Measurements from ENCODE around the gene ACTR5. TPM values are rescaled to one million over a fixed set of nuclear protein-coding genes. Genes with fewer than 3 reads are reported as not detected.

The ACTR5 gene
- total RNA-seq, 2 donors from 2014 or later: 8.0 to 8.1 TPM

DNA sequence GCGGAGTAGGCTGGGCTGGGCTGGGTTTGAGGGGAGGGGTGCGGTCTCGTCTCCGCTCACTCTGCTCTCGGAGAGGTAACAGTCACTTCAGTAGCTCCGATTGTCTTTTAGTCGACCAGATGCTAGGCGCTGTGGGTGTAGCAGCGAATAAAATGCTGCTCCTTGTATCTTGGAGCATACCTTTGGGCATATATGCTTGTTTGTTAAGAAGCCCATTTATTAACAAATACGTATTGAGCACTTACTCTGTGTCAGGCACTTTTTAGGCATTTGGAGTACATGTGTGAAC lies 545 bp downstream of the ACTR5 start:
- TF ChIP-seq, protein P1, sequence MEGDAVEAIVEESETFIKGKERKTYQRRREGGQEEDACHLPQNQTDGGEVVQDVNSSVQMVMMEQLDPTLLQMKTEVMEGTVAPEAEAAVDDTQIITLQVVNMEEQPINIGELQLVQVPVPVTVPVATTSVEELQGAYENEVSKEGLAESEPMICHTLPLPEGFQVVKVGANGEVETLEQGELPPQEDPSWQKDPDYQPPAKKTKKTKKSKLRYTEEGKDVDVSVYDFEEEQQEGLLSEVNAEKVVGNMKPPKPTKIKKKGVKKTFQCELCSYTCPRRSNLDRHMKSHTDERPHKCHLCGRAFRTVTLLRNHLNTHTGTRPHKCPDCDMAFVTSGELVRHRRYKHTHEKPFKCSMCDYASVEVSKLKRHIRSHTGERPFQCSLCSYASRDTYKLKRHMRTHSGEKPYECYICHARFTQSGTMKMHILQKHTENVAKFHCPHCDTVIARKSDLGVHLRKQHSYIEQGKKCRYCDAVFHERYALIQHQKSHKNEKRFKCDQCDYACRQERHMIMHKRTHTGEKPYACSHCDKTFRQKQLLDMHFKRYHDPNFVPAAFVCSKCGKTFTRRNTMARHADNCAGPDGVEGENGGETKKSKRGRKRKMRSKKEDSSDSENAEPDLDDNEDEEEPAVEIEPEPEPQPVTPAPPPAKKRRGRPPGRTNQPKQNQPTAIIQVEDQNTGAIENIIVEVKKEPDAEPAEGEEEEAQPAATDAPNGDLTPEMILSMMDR (IDR thresholded peaks at IDR 0.05): no peak
- Histone ChIP-seq H3K4me3 (peak overlapping the region; percentile 81), H3K4me1 (ENCODE audit: control insufficient read depth in 1 of 2, low read depth in 2 of 2) (peaks cover 9 to 17% of the 10 kb centered on the region in 2 donors), H3K27ac (peak overlapping the region; percentile 80 to 82), H3K36me3 (no peaks in the 10 kb centered on the region), H3K27me3 (replicated peaks; ENCODE audit: insufficient read depth) (no peaks in the 10 kb centered on the region), H3K9me3 (no peaks in the 10 kb centered on the region)
- ATAC-seq (ENCODE audit: insufficient number of reproducible peaks, low FRiP score, low read depth) (no peak), DNase-seq (ENCODE audit: low spot score) (no peak)

DNA sequence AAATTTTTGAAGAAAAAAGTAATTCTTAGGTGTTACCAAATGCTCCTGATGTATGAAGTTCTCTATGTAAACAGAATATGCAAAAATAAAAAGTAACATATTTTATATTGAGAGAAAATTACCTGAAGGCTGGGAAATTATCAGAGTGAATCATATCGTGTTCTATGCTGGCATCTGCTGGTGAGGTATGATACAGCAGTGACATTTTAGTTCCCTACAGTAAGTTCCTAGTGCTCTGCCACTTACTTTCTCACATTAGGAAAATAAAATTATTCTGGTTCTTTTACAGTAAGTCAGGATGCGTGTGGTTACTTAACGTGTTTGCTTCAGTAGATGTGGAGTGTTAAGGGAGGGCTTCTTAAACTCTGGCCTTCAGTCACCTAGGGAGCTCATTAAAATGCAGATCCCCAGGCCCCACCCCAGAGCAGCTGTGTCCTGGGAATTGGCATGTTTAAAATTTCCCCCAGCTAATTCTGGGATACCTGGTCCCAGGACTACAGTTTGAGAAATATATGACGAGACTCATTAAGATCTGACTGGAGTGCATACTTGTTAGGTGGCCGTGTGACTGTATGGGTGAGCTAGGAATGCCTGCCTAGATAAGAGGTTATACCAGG lies 3.2 kb downstream of the ACTR5 start:
- H3K4me1 ChIP-seq (ENCODE audit: control insufficient read depth in 1 of 2, low read depth in 2 of 2): peaks cover 9 to 17% of the 10 kb centered on the region in 2 donors
- ATAC-seq (ENCODE audit: insufficient number of reproducible peaks, low FRiP score, low read depth) (no peak), DNase-seq (ENCODE audit: low spot score) (no peak)
- no peaks in the 10 kb centered on the region for H3K9me3 ChIP-seq
- H3K27me3 ChIP-seq (replicated peaks; ENCODE audit: insufficient read depth): no peaks in the 10 kb centered on the region
- no peak overlapping the region for H3K4me3 ChIP-seq
- TF ChIP-seq, protein P1 (IDR thresholded peaks at IDR 0.05): peak; percentile 39
- no peak overlapping the region for H3K27ac ChIP-seq
- peaks cover 17% of the 10 kb centered on the region for H3K36me3 ChIP-seq

DNA sequence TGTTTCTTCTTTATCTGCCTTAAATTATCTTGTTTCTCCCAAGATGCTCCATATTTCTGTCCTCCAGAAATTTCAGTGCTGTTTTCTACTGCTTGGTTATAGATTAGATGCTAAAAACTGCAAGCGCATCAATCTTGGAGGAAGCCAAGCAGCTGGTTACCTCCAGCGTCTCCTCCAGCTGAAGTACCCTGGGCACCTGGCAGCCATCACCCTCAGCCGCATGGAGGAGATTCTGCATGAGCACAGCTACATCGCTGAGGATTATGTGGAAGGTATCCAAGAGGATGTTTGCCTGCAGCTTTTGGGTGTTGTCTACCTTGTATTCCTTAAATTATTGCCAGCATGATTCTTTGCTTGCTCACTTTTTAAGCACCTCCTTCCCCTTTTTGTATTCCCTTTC lies 3.8 kb downstream of the ACTR5 start:
- no peak for ATAC-seq (ENCODE audit: insufficient number of reproducible peaks, low FRiP score, low read depth)

GRCh38 chr20:38754924-38755323 lies 6.7 kb downstream of the ACTR5 start:
- DNase-seq (ENCODE audit: low spot score) (no peak), ATAC-seq (ENCODE audit: insufficient number of reproducible peaks, low FRiP score, low read depth) (no peak)
- no peaks in the 10 kb centered on the region for H3K9me3 ChIP-seq
- peaks cover 27% of the 10 kb centered on the region for H3K36me3 ChIP-seq
- no peak overlapping the region for H3K27ac ChIP-seq
- no peak overlapping the region for H3K4me3 ChIP-seq
- H3K27me3 ChIP-seq (replicated peaks; ENCODE audit: insufficient read depth): no peaks in the 10 kb centered on the region
- peaks cover 0 to 7% of the 10 kb centered on the region in 2 donors for H3K4me1 ChIP-seq (ENCODE audit: control insufficient read depth in 1 of 2, low read depth in 2 of 2)
- TF ChIP-seq, protein P1 (IDR thresholded peaks at IDR 0.05): no peak

More for the DNA sequence above, 3.8 kb downstream of the ACTR5 start:
- no peak overlapping the region for H3K4me3 ChIP-seq
- H3K27me3 ChIP-seq (replicated peaks; ENCODE audit: insufficient read depth): no peaks in the 10 kb centered on the region
- TF ChIP-seq, protein P1 (IDR thresholded peaks at IDR 0.05): no peak
- H3K36me3 ChIP-seq: peaks cover 20% of the 10 kb centered on the region
- H3K27ac ChIP-seq: no peak overlapping the region
- no peaks in the 10 kb centered on the region for H3K9me3 ChIP-seq
- no peak for DNase-seq (ENCODE audit: low spot score)
- peaks cover 9 to 17% of the 10 kb centered on the region in 2 donors for H3K4me1 ChIP-seq (ENCODE audit: control insufficient read depth in 1 of 2, low read depth in 2 of 2)

GRCh38 chr20:38755324-38755910 lies 7.2 kb downstream of the ACTR5 start:
- Histone ChIP-seq H3K27ac (no peak overlapping the region), H3K27me3 (replicated peaks; ENCODE audit: insufficient read depth) (no peaks in the 10 kb centered on the region)

More at GRCh38 chr20:38755324-38755910, 7.2 kb downstream of the ACTR5 start:
- TF ChIP-seq, protein P1 (IDR thresholded peaks at IDR 0.05): no peak
- no peaks in the 10 kb centered on the region for H3K9me3 ChIP-seq
- H3K4me3 ChIP-seq: no peak overlapping the region
- peaks cover 0 to 8% of the 10 kb centered on the region in 2 donors for H3K4me1 ChIP-seq (ENCODE audit: control insufficient read depth in 1 of 2, low read depth in 2 of 2)
- DNase-seq (ENCODE audit: low spot score): no peak
- ATAC-seq (ENCODE audit: insufficient number of reproducible peaks, low FRiP score, low read depth): no peak
- H3K36me3 ChIP-seq: peaks cover 27% of the 10 kb centered on the region

All from thoracic aorta (tissue), 2 donors.